Adrenal gland (tissue), 12 donors: ENCODE data around the gene ICAM2. TPM values are rescaled to one million over a fixed set of nuclear protein-coding genes. Genes with fewer than 3 reads are reported as not detected.

Experiments used
- DNase-seq, 7 donors: peaks; one replicate each; pipeline ENCODE4 v3.0.0-alpha.2; 2019 to 2020
- H3K27ac ChIP-seq, 5 donors: fragments of 200-600 bp; sonication (generic) in 4 of 5; 1 replicate in 3 of 5; 2 replicates in 2 of 5; pipeline versions ENCODE4 v1.5.1 to v1.8.0; 2016 to 2020; ENCODE audit warnings: mild to moderate bottlenecking in 1 of 5
- H3K27me3 ChIP-seq: fragments of 200-600 bp; 2 replicates; pipeline ENCODE4 v1.8.0; 2021
- H3K36me3 ChIP-seq, 2 donors: fragments of 200-600 bp; replicated peaks in 1 of 2; 1 replicate in 1 of 2; 2 replicates in 1 of 2; pipeline versions ENCODE4 v1.5.1 to v1.8.0; 2018 to 2022
- H3K4me1 ChIP-seq, 2 donors: fragments of 200-600 bp; replicated peaks in 1 of 2; 1 replicate in 1 of 2; 2 replicates in 1 of 2; pipeline versions ENCODE4 v1.5.1 to v1.8.0; 2018 to 2021
- H3K4me3 ChIP-seq, 4 donors: fragments of 200-600 bp; sonication (generic) in 3 of 4; one replicate each; pipeline ENCODE4 v1.5.1; 2016 to 2018
- H3K9me3 ChIP-seq, 3 donors: fragments of 200-600 bp; sonication (generic) in 1 of 3; replicated peaks in 1 of 3; 1 replicate in 2 of 3; 2 replicates in 1 of 3; pipeline versions ENCODE4 v1.5.1 to v1.8.0; 2016 to 2021
- POLR2A ChIP-seq, 2 donors: fragments of 450-650 bp; IDR thresholded peaks; one replicate each; pipeline ENCODE4 v1.6.1; 2017; ENCODE audit warnings: antibody characterized with exemption in 2 of 2, mild to moderate bottlenecking in 2 of 2, moderate library complexity in 1 of 2
- WGBS, 4 donors: extraction: QIAGEN DNeasy Blood & Tissue Kit in 2 of 4; methylation state at CpG; one replicate each; pipeline versions ENCODE4 v1.1.5 to v1.1.7; 2013 to 2017; 5-methylcytosine and 5-hydroxymethylcytosine counted together
- intact Hi-C, 2 donors: fragments of 100-400 bp; cut with DNase I; formaldehyde crosslinking; loops; one replicate each; pipeline versions ENCODE4 v1.14.1 to v1.15.0; 2022 to 2023
- polyA plus RNA-seq, 3 donors: library from polyadenylated mRNA; stranded (reverse); fragments of 200-250 nt in 2 of 3; fragments of 350-450 nt in 1 of 3; fragmentation: Illumina TruSeq in 1 of 3; extraction: RNeasy Lipid Tissue Mini Kit (QIAGEN cat#74804) in 1 of 3; gene quantifications; one replicate each; pipeline ENCODE4 v1.2.3, GENCODE V29; 2013 to 2014
- total RNA-seq, 9 donors: library from RNA; depleted of rRNA in 4 of 9; stranded (reverse); fragments of >200 nt in 4 of 9; fragments of 120-200 nt in 1 of 9; fragmentation: NEBNext Ultra II Directional in 1 of 9; extraction: Animal tissue kit (Norgen Biotek cat#: 25700) in 1 of 9; gene quantifications; one replicate each; pipeline versions ENCODE4 v1.1.0 to v1.2.4, GENCODE V29; 2013 to 2023
- TF ChIP-seq, protein P1 (sequence below), 6 experiments: fragments of 450-650 bp in 4 of 6; fragments of 200-600 bp in 2 of 6; sonication (generic) in 1 of 6; IDR thresholded peaks; 1 replicate in 5 of 6; 2 replicates in 1 of 6; pipeline versions ENCODE4 v1.5.1 to v1.8.0; 2016 to 2021; ENCODE audit warnings: antibody characterized with exemption in 6 of 6, mild to moderate bottlenecking in 2 of 6, moderate library complexity in 1 of 6
- donor health status: healthy with polysubstance abuse.
- donor health status: Bipolar disorder and iron deficiency.
- donor health status: DM: yes; HTN: yes; CAD: no.
- donor health status: DM: no; HTN: no; CAD: no.
- donor health status: DM: no; HTN: no; CAD: no.
- donor health status: DM: yes; HTN: yes; CAD: no.

Gene ICAM2
- total and polyA plus RNA-seq, 12 donors = 9.6 to 42.2 (median 20.9) TPM

DNA sequence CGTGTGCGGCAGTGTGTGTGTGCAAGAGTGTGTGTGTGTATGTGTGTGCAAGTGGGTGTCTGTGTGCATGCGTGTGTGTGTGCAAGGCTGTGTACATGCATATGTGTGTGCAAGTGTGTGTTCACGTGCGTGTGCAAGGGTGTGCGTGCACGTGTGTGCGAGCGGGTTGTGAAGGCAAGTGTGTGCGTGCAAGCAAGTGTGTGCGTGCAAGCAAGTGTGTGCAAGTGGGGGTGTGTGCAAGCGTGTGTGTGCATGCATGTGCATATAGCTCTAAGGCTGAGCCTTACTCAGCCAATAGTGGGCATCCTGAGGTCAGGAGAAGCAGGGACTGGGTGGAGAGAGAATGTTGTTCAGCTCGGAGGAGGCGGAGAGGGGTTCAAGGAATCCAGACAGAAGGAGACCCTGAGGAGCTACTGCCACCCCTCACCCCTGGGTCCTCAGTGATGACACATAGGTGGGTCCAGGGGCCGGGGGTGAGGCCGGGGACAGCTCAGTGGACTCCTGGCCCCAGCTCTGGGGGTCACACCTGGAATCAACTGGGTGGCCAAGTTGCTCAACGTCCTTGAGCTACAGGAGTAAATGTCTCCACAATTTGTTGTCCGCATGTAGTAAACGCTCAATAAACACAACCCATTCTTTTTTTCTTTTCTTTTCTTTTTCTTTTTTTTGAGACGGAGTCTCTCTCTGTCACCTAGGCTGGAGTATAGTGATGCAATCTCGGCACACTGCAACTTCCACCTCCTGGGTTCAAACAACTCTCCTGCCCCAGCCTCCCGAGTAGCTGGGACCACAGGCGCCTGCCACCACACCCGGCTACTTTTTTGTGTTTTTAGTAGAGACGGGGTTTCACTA, 20.5 kb downstream of the ICAM2 start:
- Histone ChIP-seq H3K4me1 (peaks cover 10 to 15% of the 10 kb centered on the region in 2 donors), H3K36me3 (no peaks in the 10 kb centered on the region), H3K27ac (no peak overlapping the region), H3K9me3 (no peaks in the 10 kb centered on the region), H3K27me3 (peaks cover 6% of the 10 kb centered on the region), H3K4me3 (no peak overlapping the region)
- intact Hi-C loops = loop anchor here in 1 of 2 donors (10.0 kb wide), 1 partner anchor 75 kb away; no protein-coding TSS in a partner anchor
- TF ChIP-seq, protein P1, sequence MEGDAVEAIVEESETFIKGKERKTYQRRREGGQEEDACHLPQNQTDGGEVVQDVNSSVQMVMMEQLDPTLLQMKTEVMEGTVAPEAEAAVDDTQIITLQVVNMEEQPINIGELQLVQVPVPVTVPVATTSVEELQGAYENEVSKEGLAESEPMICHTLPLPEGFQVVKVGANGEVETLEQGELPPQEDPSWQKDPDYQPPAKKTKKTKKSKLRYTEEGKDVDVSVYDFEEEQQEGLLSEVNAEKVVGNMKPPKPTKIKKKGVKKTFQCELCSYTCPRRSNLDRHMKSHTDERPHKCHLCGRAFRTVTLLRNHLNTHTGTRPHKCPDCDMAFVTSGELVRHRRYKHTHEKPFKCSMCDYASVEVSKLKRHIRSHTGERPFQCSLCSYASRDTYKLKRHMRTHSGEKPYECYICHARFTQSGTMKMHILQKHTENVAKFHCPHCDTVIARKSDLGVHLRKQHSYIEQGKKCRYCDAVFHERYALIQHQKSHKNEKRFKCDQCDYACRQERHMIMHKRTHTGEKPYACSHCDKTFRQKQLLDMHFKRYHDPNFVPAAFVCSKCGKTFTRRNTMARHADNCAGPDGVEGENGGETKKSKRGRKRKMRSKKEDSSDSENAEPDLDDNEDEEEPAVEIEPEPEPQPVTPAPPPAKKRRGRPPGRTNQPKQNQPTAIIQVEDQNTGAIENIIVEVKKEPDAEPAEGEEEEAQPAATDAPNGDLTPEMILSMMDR (IDR thresholded peaks at IDR 0.05) = no peak
- TF ChIP-seq POLR2A (IDR thresholded peaks at IDR 0.05) = no peak
- peak in 1 of 7 donors; percentile 44 for DNase-seq
- 84 to 85% (median 85%) methylated on average over 25 of the region's 25 CpGs for WGBS, 4 donors

GRCh38 chr17:63998721-63999679, 21.4 kb downstream of the ICAM2 start:
- Histone ChIP-seq H3K27ac (no peak overlapping the region), H3K4me3 (peak overlapping the region in 2 of 4 donors; percentile 56 to 77), H3K27me3 (peaks cover 6% of the 10 kb centered on the region), H3K4me1 (peaks cover 10 to 15% of the 10 kb centered on the region in 2 donors), H3K36me3 (no peaks in the 10 kb centered on the region), H3K9me3 (no peaks in the 10 kb centered on the region)
- DNase-seq = peak in 1 of 7 donors; percentile 48
- TF ChIP-seq, protein P1 (IDR thresholded peaks at IDR 0.05) = no peak
- intact Hi-C loops = no loop called here
- WGBS, 4 donors = 31 to 72% (median 46%) methylated on average over 6 to 33 of the region's 33 CpGs

GRCh38 chr17:63998050-63998720, 22.2 kb downstream of the ICAM2 start, which contains the start of gene PRR29:
PRR29 (plus strand) TSS chr17:63998351; CDS start chr17:63998365, 14 bp downstream.
- TF ChIP-seq, protein P1 (IDR thresholded peaks at IDR 0.05) = peak in 1 of 6 experiments; percentile 2
- no peak for TF ChIP-seq POLR2A (IDR thresholded peaks at IDR 0.05)
- H3K36me3 ChIP-seq = no peaks in the 10 kb centered on the region
- peak; percentile 60 to 81 (median 75) for DNase-seq
- intact Hi-C loops = no loop called here
- H3K9me3 ChIP-seq = no peaks in the 10 kb centered on the region
- peaks cover 10 to 15% of the 10 kb centered on the region in 2 donors for H3K4me1 ChIP-seq
- peaks cover 6% of the 10 kb centered on the region for H3K27me3 ChIP-seq
- H3K27ac ChIP-seq = no peak within 1 kb of the TSS
- H3K4me3 ChIP-seq = peak within 1 kb of the TSS in 3 of 4 donors; percentile 8 to 77 (median 56)
- WGBS, 4 donors = 1 to 3% (median 2%) methylated on average over 17 to 42 of the region's 43 CpGs
